HT-29 (cell line): ENCODE data around the gene AKAP6. TPM values are rescaled to one million over a fixed set of nuclear protein-coding genes. Genes with fewer than 3 reads are reported as not detected.

Source experiments
- DNase-seq: peaks from one replicate; pipeline ENCODE4 v3.0.0-alpha.2; 2015; ENCODE audit warnings: low spot score
- total RNA-seq: library from RNA; depleted of rRNA; stranded (reverse); fragments of >200 nt; shearing (Covaris generic); gene quantifications from 2 replicates; pipeline ENCODE4 v1.2.3, GENCODE V29; 2014

AKAP6 gene
- total RNA-seq, 1 experiment from 2014 or later, result 1.3 TPM

DNA sequence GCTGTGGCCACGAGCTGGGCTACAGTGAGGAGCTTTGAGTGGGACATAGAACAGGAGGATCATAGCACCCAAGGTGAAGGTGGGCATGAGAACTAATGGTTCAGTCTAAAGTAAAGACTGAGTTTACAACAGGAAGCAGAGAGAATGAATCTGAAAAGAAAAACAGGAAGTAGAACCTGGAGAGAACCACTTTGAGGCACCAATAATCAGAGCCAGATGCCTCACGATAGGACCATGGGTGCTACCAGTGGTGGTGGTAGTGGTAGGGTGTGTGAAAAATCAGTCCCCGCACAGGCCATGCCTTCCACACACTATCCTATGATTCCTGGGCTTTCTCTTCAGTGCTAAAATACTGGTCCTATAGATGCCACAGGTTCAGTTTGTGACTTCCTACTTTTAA, 293.6 kb downstream of the AKAP6 start:
- DNase-seq, result no peak

DNA sequence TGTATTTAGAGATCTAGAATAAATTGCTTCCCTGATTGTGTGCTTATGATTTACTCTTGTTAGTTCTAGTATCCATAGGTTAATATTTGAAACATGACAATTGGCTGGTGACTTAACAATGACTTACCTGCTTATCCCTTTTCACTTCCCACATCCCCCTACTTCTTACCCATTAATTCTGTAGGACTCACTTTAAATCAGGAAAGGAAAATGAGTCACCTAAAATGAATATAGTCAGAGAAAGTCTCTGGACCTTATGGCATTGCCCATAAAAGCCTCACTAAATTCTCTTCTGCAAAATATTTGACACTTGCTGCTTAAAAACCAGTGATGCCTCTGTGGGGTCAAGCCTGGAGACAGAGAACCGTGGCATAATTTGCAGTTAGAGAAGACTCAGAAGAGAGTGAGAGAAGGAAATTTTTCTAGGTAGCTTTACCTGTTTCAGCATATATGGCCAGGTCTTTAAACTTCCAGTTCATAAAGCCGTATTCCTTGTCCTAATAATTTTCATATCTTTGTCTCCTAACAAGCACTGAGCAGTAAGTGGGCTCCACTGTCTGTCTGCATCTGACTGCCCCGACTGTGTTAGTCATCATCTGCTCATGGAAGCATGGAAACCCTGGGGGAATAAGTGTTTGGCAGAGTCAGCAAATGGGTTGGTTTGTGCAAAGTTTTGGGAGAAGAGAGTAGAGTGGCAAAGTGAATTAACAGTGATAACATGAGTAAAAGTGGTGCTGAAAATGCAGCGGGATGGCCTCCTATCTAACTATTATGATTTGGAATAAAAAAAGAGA, 294.4 kb downstream of the AKAP6 start:
- no peak for DNase-seq

GRCh38 chr14:32625211-32625610, 296.1 kb downstream of the AKAP6 start:
- no peak for DNase-seq

- DNase-seq, result no peak
Observed at GRCh38 chr14:32627545-32628298, 298.6 kb downstream of the AKAP6 start.

GRCh38 chr14:32629236-32629635, 300.1 kb downstream of the AKAP6 start:
- DNase-seq, result no peak

DNA sequence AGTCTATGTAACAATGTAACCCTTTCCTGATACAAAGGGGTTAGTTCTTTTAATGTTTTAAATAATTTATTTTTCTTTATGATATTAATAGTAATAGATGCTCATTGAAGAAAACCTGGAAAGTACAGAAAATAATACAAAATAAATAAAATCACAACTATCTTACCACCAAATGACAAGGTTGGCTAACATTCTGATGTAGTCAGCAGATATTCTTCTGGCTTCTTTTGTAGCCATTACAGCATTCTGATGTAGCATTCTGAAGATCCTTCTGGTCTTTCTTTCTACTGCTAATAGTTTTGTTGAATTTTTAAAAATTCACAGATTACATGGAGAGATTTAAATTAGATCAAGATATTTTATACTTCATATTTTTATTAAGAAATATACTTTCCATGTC, 301.6 kb downstream of the AKAP6 start:
- DNase-seq, result no peak

- DNase-seq, result no peak
Observed at GRCh38 chr14:32633224-32633859, 304.2 kb downstream of the AKAP6 start.

DNA sequence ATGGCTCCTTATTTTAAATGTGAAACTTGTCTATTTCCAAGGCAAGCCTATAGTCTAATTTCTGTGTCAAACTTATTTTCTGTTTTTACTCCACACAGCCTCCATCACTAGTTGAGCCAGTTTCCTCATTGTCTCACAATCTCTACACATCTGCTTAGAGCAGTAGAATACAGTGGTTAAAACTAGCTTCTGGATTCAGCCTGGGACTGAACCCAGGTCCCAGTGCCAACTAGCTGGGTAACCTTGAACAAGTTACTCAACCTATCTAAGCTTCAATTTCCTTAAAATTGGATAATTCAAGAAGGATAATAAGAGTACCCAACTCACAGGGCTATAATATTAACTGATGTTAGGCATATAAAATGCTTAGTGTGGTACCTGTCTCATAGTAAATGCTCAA, 304.8 kb downstream of the AKAP6 start:
- no peak for DNase-seq

DNA sequence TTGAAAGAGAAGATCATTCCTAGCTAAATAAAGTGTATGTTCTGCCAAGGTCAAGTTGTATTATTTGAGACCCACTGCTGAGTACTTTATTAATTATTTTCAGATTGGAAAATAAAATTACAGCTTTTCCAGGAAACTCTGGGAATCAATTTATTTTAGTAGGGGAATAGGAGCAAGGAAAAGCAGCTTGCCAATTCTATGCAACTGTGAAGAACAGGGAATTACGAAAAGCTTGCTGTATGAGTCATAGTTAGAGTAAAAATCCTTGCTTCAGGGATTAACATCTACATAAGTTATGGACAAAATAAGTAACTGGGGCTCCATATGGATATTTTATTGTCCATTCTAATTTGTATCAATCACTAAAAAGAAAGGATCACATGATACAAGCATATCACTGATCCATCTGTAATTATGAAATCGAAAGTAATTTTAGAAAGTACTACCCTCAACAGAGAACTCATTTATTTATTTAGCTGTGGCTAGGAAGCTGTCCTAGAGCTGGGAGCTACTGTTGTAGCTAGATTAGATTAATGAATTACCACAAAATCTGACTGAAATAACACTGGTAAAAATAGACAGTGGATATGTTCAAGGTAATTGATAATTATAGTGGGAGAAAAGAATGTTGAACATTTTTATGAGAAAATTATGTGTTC, 306.1 kb downstream of the AKAP6 start:
- no peak for DNase-seq

- DNase-seq, result no peak
Observed at GRCh38 chr14:32637582-32637981, 308.5 kb downstream of the AKAP6 start.

- DNase-seq, result no peak
Observed at GRCh38 chr14:32639208-32639607, 310.1 kb downstream of the AKAP6 start.

DNA sequence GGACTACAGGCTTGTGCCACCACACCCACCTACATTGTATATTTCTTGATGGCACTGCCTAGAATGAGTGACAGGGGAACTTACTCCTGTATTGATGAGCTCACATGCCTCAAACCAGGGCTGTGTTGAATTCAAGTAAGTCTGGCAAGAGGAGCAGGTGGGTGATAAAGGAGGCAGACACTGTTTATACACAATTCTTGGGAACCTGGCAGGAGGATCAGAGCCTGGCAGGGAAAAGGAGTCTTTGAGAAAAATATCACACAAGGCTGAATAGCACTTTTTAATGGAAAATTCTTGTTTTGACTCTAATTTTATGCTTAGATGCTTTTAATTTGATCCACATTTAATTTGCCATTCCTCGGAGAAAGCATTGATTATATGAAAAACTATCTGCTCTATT, 316.5 kb downstream of the AKAP6 start:
- no peak for DNase-seq

DNA sequence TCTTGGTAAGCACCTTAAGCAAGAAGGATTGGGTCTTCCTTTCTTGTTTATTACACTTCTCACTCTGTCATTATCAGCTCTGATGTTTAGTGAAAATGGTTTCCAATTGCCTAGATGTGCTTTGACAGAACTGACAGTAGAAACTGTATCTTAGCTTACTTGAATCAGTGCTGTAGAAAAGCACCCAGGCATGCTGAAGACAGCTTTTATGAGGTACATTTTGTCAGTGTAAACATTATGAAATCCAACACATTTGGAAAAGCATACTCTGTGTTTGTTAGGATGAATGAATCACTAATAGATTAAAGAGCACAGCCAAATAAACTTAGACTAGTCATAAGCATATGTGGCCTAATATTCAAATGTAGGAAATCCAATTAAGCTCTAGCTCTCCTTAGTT, 319.3 kb downstream of the AKAP6 start:
- DNase-seq, result no peak

DNA sequence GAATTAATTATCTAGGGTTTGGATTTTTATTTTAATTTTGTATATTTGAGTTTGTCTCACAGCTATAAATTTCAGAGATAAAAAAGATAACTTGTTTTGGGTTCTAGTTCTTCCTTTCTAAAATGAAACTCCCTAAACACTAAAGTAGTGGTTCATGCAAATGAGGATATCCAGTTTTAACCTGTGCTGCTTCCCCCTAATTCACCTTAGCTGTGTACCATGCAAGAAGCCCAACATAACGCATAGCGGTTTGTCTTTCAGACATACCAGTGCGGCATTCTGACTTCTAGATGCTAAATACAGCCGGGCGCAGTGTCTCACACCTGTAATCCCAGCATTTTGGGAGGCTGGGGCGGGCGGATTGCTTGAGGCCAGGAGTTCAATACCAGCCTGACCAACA, 320.9 kb downstream of the AKAP6 start:
- DNase-seq, result no peak

- no peak for DNase-seq
Observed at GRCh38 chr14:32650665-32651064, 321.6 kb downstream of the AKAP6 start.

DNA sequence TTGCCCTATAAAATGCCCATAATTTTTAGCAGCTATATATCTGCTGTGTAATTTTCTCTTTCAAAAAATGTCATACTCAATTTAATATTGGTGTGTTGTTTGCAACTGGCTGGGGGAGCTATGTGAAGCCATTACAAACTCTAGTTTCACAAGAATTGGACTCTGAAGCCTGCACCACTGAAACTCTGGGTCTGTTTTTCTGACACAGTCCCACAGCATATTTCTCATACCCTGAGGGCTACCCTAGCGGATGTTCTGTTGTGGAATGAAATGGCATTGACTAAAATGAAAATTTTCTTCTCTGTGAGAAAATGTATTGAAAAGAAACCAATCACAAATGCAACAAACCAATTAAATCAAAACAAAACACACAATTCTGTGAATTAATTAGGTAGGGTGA, 325.0 kb downstream of the AKAP6 start:
- no peak for DNase-seq

DNA sequence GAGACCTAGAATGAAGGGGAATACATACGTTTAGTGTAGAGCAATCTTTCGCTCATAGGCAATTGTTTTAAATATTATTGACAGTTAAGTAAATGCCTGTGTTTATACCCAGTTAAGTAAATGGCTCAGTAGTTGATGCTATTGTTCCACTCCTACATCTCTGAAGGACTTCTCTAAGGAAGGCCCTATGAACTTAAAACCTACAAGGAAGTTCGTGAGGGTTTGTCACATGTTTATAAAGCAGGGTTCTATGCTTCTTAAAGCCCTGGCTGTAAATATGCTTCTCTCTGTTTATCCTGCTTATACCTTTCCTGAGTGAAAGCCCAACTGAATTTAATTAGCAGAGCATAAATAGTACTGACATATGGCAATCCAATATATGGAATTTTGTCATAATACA, 327.5 kb downstream of the AKAP6 start:
- no peak for DNase-seq

DNA sequence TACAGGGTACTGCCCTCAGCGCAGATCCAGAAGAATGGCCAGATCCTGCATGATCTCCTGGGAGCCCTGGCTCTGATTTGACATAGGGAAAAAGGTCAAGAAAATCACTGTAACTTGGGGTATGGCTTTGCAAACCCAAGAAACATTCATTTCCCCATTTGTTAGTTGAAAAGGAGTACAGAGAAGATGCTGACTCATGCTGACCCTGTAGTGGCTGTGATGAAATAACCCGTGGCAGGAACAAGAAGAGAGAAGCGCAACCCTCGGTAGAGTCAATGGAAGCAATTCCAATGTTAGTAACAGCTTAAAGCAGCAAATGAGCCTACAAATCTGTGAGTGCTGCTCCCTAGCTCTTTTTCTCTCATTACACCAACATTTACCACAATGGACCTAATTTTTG, 328.0 kb downstream of the AKAP6 start:
- DNase-seq, result no peak

GRCh38 chr14:32661216-32661615, 332.1 kb downstream of the AKAP6 start:
- DNase-seq, result no peak

- DNase-seq, result no peak
Observed at GRCh38 chr14:32662211-32662610, 333.1 kb downstream of the AKAP6 start.

DNA sequence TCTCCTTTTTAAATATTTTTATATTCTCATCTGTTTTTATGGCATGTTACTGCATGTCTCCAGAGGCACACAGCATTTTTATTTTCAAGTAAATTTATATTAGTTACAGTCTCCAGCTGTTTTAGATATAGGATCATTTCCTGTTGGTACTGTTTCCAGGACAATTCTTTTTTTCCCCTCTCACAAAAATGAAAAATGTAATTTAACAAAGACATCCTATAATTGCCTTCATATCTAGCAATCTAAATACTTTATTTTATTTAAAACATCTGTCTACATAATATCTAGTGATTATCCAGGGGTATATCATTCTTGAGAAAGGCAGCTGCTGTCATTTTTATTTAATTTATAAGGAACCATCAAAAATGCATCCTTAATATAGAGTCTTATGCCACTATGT, 337.2 kb downstream of the AKAP6 start:
- DNase-seq, result no peak

DNA sequence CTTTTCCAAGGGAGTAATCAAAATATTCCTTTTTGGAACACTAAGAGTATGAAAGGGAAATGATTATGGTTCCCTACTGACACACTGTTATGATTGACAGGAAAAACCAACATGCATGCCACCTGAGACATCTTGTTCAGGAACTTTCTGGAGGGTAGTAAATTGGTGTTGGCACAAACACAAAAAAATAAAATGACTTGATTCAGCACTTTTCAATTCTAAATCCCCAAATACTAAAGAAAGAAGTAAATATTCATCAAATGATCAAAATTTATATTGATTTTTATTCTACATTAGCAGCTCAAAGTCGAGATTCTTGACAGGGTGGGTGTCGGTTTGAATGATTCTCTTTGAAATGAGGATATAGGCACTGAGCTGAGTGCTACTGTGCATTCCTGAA, 338.2 kb downstream of the AKAP6 start:
- DNase-seq, result no peak
